Glutamatergic neuron (in vitro differentiated cells): ENCODE results near the gene MAML2. TPM values are rescaled to one million over a fixed set of nuclear protein-coding genes. Genes with fewer than 3 reads are reported as not detected.

ENCODE experiments used
- DNase-seq: peaks from one replicate; pipeline ENCODE4 v3.0.0; 2022
- H3K27ac Mint-ChIP-seq: one replicate; pipeline ENCODE4 v1.8.0; 2020; ENCODE audit warnings: mild to moderate bottlenecking, mixed read lengths, inconsistent platforms; ENCODE audit not compliant: unreplicated experiment
- H3K27me3 Mint-ChIP-seq: one replicate; pipeline ENCODE4 v1.8.0; 2020; ENCODE audit warnings: mild to moderate bottlenecking, moderate library complexity, mixed read lengths, inconsistent platforms; ENCODE audit not compliant: unreplicated experiment
- H3K36me3 Mint-ChIP-seq: one replicate; pipeline ENCODE4 v1.8.0; 2020; ENCODE audit warnings: mild to moderate bottlenecking, mixed read lengths, inconsistent platforms; ENCODE audit not compliant: unreplicated experiment
- H3K4me1 Mint-ChIP-seq: one replicate; pipeline ENCODE4 v1.8.0; 2020; ENCODE audit warnings: mild to moderate bottlenecking, low read depth, mixed read lengths, inconsistent platforms; ENCODE audit not compliant: unreplicated experiment
- H3K4me3 Mint-ChIP-seq: one replicate; pipeline ENCODE4 v1.8.0; 2020; ENCODE audit warnings: mild to moderate bottlenecking, mixed read lengths, inconsistent platforms; ENCODE audit not compliant: unreplicated experiment
- H3K9me3 Mint-ChIP-seq: one replicate; pipeline ENCODE4 v1.8.0; 2020; ENCODE audit warnings: mild to moderate bottlenecking, moderate library complexity, mixed read lengths, inconsistent platforms; ENCODE audit not compliant: unreplicated experiment
- CTCF ChIP-seq: fragments of 200-600 bp; sonication (generic); IDR thresholded peaks from one replicate; pipeline ENCODE4 v1.5.0; 2021; ENCODE audit not compliant: partially characterized antibody, unreplicated experiment
- total RNA-seq: library from RNA; stranded (reverse); fragmentation: NEBNext Ultra II Directional; extraction: Animal tissue kit (Norgen Biotek cat#: 25700); gene quantifications from one replicate; pipeline ENCODE4 v1.2.1, GENCODE V29; 2021; ENCODE audit not compliant: unreplicated experiment

The MAML2 gene
- total RNA-seq, 1 donor from 2014 or later, result 2.1 TPM

- Mint-ChIP-seq H3K27ac (no peak overlapping the region), H3K9me3 (no peaks in the 10 kb centered on the region), H3K36me3 (no peaks in the 10 kb centered on the region), H3K4me1 (no peaks in the 10 kb centered on the region), H3K27me3 (no peaks in the 10 kb centered on the region), H3K4me3 (no peak overlapping the region)
- TF ChIP-seq CTCF, result no peak
- no peak for DNase-seq
Measured at GRCh38 chr11:96097844-96098421, 245.1 kb downstream of the MAML2 start.

- Mint-ChIP-seq H3K9me3 (no peaks in the 10 kb centered on the region), H3K27ac (no peak overlapping the region), H3K4me3 (no peak overlapping the region), H3K27me3 (no peaks in the 10 kb centered on the region), H3K36me3 (no peaks in the 10 kb centered on the region), H3K4me1 (peaks cover 4% of the 10 kb centered on the region)
- no peak for TF ChIP-seq CTCF
- DNase-seq, result no peak
Measured at GRCh38 chr11:96096360-96096759, 246.6 kb downstream of the MAML2 start.

DNA sequence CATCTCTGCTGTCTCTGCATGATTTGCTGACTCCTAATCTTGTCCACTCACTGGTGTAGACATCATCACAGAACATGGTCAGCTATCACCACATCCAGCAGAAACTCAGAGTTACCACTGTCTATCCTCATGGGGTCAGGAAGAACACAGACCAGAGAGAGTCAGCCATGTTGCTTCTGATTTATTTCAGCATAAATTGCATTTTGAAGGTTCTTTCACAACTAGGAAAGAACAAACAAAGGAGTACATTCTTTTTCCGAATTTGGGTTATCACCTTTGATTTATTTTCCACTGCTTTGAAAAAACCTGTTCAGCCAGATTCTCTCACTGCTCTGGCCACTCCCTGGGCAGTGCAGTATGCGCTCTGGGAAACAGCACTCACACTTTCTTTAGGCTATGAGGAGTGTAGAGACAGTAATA, 247.1 kb downstream of the MAML2 start:
- Mint-ChIP-seq H3K4me1 (peaks cover 7% of the 10 kb centered on the region), H3K9me3 (no peaks in the 10 kb centered on the region), H3K36me3 (no peaks in the 10 kb centered on the region), H3K27ac (no peak overlapping the region), H3K27me3 (no peaks in the 10 kb centered on the region), H3K4me3 (no peak overlapping the region)
- DNase-seq, result no peak
- no peak for TF ChIP-seq CTCF

DNA sequence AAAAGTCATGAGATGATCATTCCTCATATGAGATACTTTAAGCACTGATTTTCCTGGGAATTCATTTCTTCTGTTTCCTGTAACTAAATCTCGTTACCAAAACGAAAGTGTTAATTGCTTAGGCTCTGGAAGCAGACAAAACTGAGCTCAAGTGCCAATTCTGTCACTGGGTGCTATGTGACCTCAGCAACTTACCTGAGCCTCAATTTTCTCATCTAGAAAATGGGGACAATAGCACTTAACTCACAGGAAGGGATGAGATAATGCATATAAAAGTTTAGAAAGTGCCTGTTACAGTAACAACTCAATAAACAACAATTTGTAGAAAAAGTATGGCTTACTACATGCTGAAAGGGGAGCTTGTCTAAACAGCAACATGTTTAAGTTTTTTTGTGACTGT, 248.8 kb downstream of the MAML2 start:
- DNase-seq, result no peak
- Mint-ChIP-seq H3K4me1 (peaks cover 7% of the 10 kb centered on the region), H3K27me3 (no peaks in the 10 kb centered on the region), H3K36me3 (no peaks in the 10 kb centered on the region), H3K4me3 (no peak overlapping the region), H3K9me3 (no peaks in the 10 kb centered on the region), H3K27ac (no peak overlapping the region)
- no peak for TF ChIP-seq CTCF

- DNase-seq, result no peak
- TF ChIP-seq CTCF, result no peak
- no peak overlapping the region for H3K4me3 Mint-ChIP-seq
- no peaks in the 10 kb centered on the region for H3K36me3 Mint-ChIP-seq
- H3K27me3 Mint-ChIP-seq, result no peaks in the 10 kb centered on the region
- H3K4me1 Mint-ChIP-seq, result peaks cover 7% of the 10 kb centered on the region
- H3K9me3 Mint-ChIP-seq, result no peaks in the 10 kb centered on the region
- no peak overlapping the region for H3K27ac Mint-ChIP-seq
Measured at GRCh38 chr11:96092511-96092910, 250.5 kb downstream of the MAML2 start.
